K562 (cell line): Measurements from ENCODE around the gene CDAN1. TPM values are rescaled to one million over a fixed set of nuclear protein-coding genes. Genes with fewer than 3 reads are reported as not detected.
A peak's percentile ranks its signal among the peaks of the same experiment; 100 is the strongest.

Experiments
- ATAC-seq: fragments of 200-7000 bp; cut with Tn5 transposase; 3 replicates; pipeline ENCODE4 v1.9.1; 2020; ENCODE audit warnings: moderate library complexity
- BruUV-seq: library from RNA; stranded (reverse); fragments of 400-500 nt; replicated peaks from 2 replicates; lab custom pipeline; 2021; lab: Mats Ljungman, UMichigan
- CTCF ChIA-PET: fragments of 300-600 bp; formaldehyde crosslinking; extraction: SDS; loops from one replicate; lab custom pipeline; 2021; ENCODE audit warnings: low intra/inter-chr PET ratio; lab: Yijun Ruan, JAX
- POLR2A ChIA-PET: fragments of 300-600, 350-650 bp; sonication (Branson Sonifier 250); formaldehyde crosslinking; extraction: SDS; loops from one replicate; lab custom pipeline; 2021; ENCODE audit warnings: antibody characterized with exemption, inconsistent platforms; lab: Yijun Ruan, JAX
- DNase-seq, 4 experiments: peaks; one replicate each; pipeline versions ENCODE4 v3.0.0 to v3.0.0-alpha.2; 2011 to 2018; ENCODE audit warnings: low spot score in 3 of 4, mixed read lengths in 3 of 4; ENCODE audit errors: extremely low read depth in 1 of 4
- FAIRE-seq: peaks from 2 replicates; lab custom pipeline; 2011; peaks lifted over from hg19 to GRCh38; lab: Jason Lieb, UNC
- H2AFZ ChIP-seq: 2 replicates; pipeline ENCODE4 v1.6.0; 2011; ENCODE audit warnings: low read depth, low read length, control low read depth, inconsistent platforms
- H3K27ac ChIP-seq: fragments of 200-600 bp; 3 replicates; pipeline ENCODE4 v1.8.0; 2011; ENCODE audit warnings: low read depth, mild to moderate bottlenecking, control low read depth, inconsistent platforms, low read length, moderate library complexity, mixed read lengths; ENCODE audit errors: extremely low read depth
- H3K27me3 ChIP-seq, 2 experiments: fragments of 300-600 bp in 1 of 2; 2 replicates in 1 of 2; 3 replicates in 1 of 2; pipeline versions ENCODE4 v1.6.0 to v1.8.0; 2011; ENCODE audit warnings: inconsistent platforms in 2 of 2, low read length in 2 of 2, mild to moderate bottlenecking in 1 of 2, mixed read lengths in 1 of 2, moderate library complexity in 1 of 2; ENCODE audit not compliant: control insufficient read depth in 2 of 2, insufficient read depth in 2 of 2
- H3K36me3 ChIP-seq: fragments of 300-600 bp; 3 replicates; pipeline ENCODE4 v1.8.0; 2011; ENCODE audit warnings: mild to moderate bottlenecking, low read length, inconsistent platforms; ENCODE audit not compliant: control insufficient read depth, insufficient read depth
- H3K4me1 ChIP-seq, 2 experiments: fragments of 200-600 bp in 1 of 2; replicated peaks in 1 of 2; 2 replicates in 1 of 2; 3 replicates in 1 of 2; pipeline versions ENCODE4 v1.5.1 to v1.8.0; 2011; ENCODE audit warnings: inconsistent platforms in 2 of 2, low read length in 2 of 2, mild to moderate bottlenecking in 1 of 2, mixed read lengths in 1 of 2, moderate library complexity in 1 of 2; ENCODE audit not compliant: control insufficient read depth in 2 of 2, insufficient read depth in 2 of 2
- H3K4me2 ChIP-seq: 2 replicates; pipeline ENCODE4 v1.6.1; 2011; ENCODE audit warnings: low read length, control low read depth, inconsistent platforms, mixed read lengths; ENCODE audit not compliant: insufficient read depth
- H3K4me3 ChIP-seq: fragments of 200-600 bp; sonication (generic), shearing (Covaris generic); 2 replicates; pipeline ENCODE4 v1.5.1; 2016; ENCODE audit warnings: control low read depth, inconsistent platforms
- H3K79me2 ChIP-seq: fragments of 200-600 bp; 3 replicates; pipeline ENCODE4 v1.8.0; 2011; ENCODE audit warnings: low read length, inconsistent platforms; ENCODE audit not compliant: control insufficient read depth, insufficient read depth
- H3K9ac ChIP-seq, 2 experiments: 2 replicates each; pipeline versions ENCODE4 v1.6.0 to v1.6.1; 2011; ENCODE audit warnings: low read depth in 2 of 2, low read length in 2 of 2, control low read depth in 1 of 2, inconsistent platforms in 1 of 2, mild to moderate bottlenecking in 1 of 2, mixed read lengths in 1 of 2; ENCODE audit not compliant: insufficient read depth in 1 of 2
- H3K9me1 ChIP-seq: one replicate; pipeline ENCODE4 v1.6.0; 2011; ENCODE audit warnings: inconsistent platforms, mild to moderate bottlenecking, low read length, moderate library complexity; ENCODE audit not compliant: control insufficient read depth, insufficient read depth
- H3K9me3 ChIP-seq: replicated peaks from 2 replicates; pipeline ENCODE4 v1.5.1; 2011; ENCODE audit warnings: low read depth, low read length, inconsistent platforms; ENCODE audit not compliant: control insufficient read depth, insufficient read depth
- H4K20me1 ChIP-seq: replicated peaks from 2 replicates; pipeline ENCODE4 v1.6.1; 2011; ENCODE audit warnings: low read length, inconsistent platforms, mixed read lengths; ENCODE audit not compliant: control insufficient read depth, insufficient read depth
- FOXA3 ChIP-seq, 2 experiments: fragments of 450-650 bp in 1 of 2; sonication (generic) in 1 of 2; formaldehyde crosslinking; IDR thresholded peaks in 1 of 2; conservative IDR thresholded peaks in 1 of 2; 2 replicates each; pipeline versions ENCODE4 v1.4.0 to v1.8.0; 2020 to 2022; ENCODE audit warnings: mild to moderate bottlenecking in 2 of 2, missing genetic modification reagents in 1 of 2
- HNRNPH1 ChIP-seq: fragments of 200-400 bp; formaldehyde crosslinking; optimal IDR thresholded peaks from 2 replicates; pipeline ENCODE3; 2017; ENCODE audit warnings: low read depth, mild to moderate bottlenecking, low read length, moderate library complexity
- LARP7 ChIP-seq: fragments of 450-650 bp; IDR thresholded peaks from 2 replicates; pipeline ENCODE4 v1.6.1; 2016
- PHTF2 ChIP-seq: fragments of 250-450 bp; sonication (Bioruptor Pico); IDR thresholded peaks from 2 replicates; pipeline ENCODE4 v1.5.0; 2021; ENCODE audit warnings: mild to moderate bottlenecking
- RUNX1 ChIP-seq: sonication (generic); IDR thresholded peaks from 2 replicates; pipeline ENCODE4 v1.6.1; 2016; ENCODE audit warnings: antibody characterized with exemption, low read depth
- STAT5A ChIP-seq: IDR thresholded peaks from 2 replicates; pipeline ENCODE4 v1.6.1; 2012; ENCODE audit warnings: low read length, inconsistent platforms, borderline replicate concordance
- ZNF354B ChIP-seq: fragments of 250-450 bp; sonication (Bioruptor Pico); IDR thresholded peaks from 2 replicates; pipeline ENCODE4 v1.4.0; 2020
- ZNF785 ChIP-seq: fragments of 250-450 bp; sonication (Bioruptor Pico); IDR thresholded peaks from 2 replicates; pipeline ENCODE4 v1.4.0; 2020; ENCODE audit warnings: mild to moderate bottlenecking
- WGBS: fragments of 100-300 bp; shearing (Covaris generic); methylation state at CpG from one replicate; pipeline ENCODE4 v1.1.6; 2016; ENCODE audit warnings: low coverage, mixed read lengths; ENCODE audit not compliant: insufficient coverage; ENCODE audit errors: missing lambda C conversion rate; 5-methylcytosine and 5-hydroxymethylcytosine counted together
- in situ Hi-C: fragments of 300-500 bp; cut with MboI; formaldehyde crosslinking; loops from 4 replicates; pipeline ENCODE4 v1.15.0; 2018; ENCODE audit warnings: inconsistent platforms, mixed read lengths
- intact Hi-C: fragments of 100-400 bp; cut with micrococcal nuclease; formaldehyde crosslinking; loops from 2 replicates; pipeline ENCODE4 v1.14.2; 2022
- polyA plus RNA-seq, 8 experiments: library from polyadenylated mRNA; depleted of rRNA in 4 of 8; stranded (reverse) in 5 of 8; unstranded in 3 of 8; fragments of >200 nt; fragmentation: Nextera tagmentation in 2 of 8; fragmentation: Illumina TruSeq in 1 of 8; extraction: Ambion mirVana in 2 of 8; extraction: Trizol in 1 of 8; gene quantifications; 2 replicates each; pipeline versions ENCODE4 v1.2.1 to v1.2.3, GENCODE V29; 2011 to 2014; ENCODE audit warnings: inconsistent platforms in 1 of 8, missing spikeins in 1 of 8
- total RNA-seq, 7 experiments: library from RNA; depleted of rRNA in 6 of 7; stranded (reverse); fragments of >200 nt in 6 of 7; fragmentation: Illumina TruSeq in 2 of 7; extraction: Trizol in 2 of 7; gene quantifications; 2 replicates each; pipeline versions ENCODE4 v1.2.1 to v1.2.3, GENCODE V29; 2011 to 2021; ENCODE audit warnings: low replicate concordance in 1 of 7
- TF ChIP-seq, protein P1 (sequence below): fragments of 450-650 bp; formaldehyde crosslinking; IDR thresholded peaks from 2 replicates; pipeline ENCODE4 v1.4.0; 2022; ENCODE audit warnings: missing genetic modification characterization

Gene CDAN1
- total and polyA plus RNA-seq, 9 of the 15 experiments (the other 6 are each of a cell fraction or from before 2014, with no cell fraction given) = 1.6 to 34.4 (median 13.8) TPM

GRCh38 chr15:42693942-42694341 is 43.0 kb downstream of the CDAN1 start:
- WGBS = 54% methylated on average over 6 of the region's 6 CpGs
- no peaks in the 10 kb centered on the region; a peak in 2 of 5 replicates for H3K4me1 ChIP-seq
- TF ChIP-seq, protein P1, sequence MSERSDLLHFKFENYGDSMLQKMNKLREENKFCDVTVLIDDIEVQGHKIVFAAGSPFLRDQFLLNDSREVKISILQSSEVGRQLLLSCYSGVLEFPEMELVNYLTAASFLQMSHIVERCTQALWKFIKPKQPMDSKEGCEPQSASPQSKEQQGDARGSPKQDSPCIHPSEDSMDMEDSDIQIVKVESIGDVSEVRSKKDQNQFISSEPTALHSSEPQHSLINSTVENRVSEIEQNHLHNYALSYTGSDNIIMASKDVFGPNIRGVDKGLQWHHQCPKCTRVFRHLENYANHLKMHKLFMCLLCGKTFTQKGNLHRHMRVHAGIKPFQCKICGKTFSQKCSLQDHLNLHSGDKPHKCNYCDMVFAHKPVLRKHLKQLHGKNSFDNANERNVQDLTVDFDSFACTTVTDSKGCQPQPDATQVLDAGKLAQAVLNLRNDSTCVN (CRISPR knock-in tag) = no peak
- TF ChIP-seq ZNF785 (CRISPR knock-in tag) = no peak
- TF ChIP-seq PHTF2 (CRISPR knock-in tag) = no peak
- TF ChIP-seq ZNF354B (CRISPR knock-in tag) = no peak
- no peak for TF ChIP-seq STAT5A
- no peak for TF ChIP-seq LARP7
- TF ChIP-seq HNRNPH1 = no peak
- TF ChIP-seq FOXA3 (CRISPR knock-in tag; conservative IDR thresholded peaks at IDR 0.05 in 1 of 2, IDR thresholded peaks at IDR 0.05 in 1 of 2) = no peak
- TF ChIP-seq RUNX1 = no peak
- TF ChIP-seq, all 486 proteins: peak for 0
- Histone ChIP-seq H3K9ac (0 out of 4 replicates have a peak overlapping the region, but pooled peaks of 1 of the 2 experiments have one; percentile 13), H3K9me3 (no peaks in the 10 kb centered on the region), H4K20me1 (peaks cover 3% of the 10 kb centered on the region; the same call in 1 of the 2 replicates), H3K79me2 (no peaks in the 10 kb centered on the region), H3K9me1 (no peaks in the 10 kb centered on the region), H3K27ac (no peak overlapping the region), H2AFZ (no peak overlapping the region), H3K4me2 (no peak overlapping the region), H3K36me3 (no peaks in the 10 kb centered on the region), H3K27me3 (no peaks in the 10 kb centered on the region), H3K4me3 (no peak overlapping the region)
- ChIA-PET CTCF (no interaction called here), POLR2A (no interaction called here)
- in situ Hi-C loops = no loop called here
- intact Hi-C loops = no loop called here
- FAIRE-seq = no peak
- no peak for ATAC-seq
- DNase-seq = no peak
- no TSS peak for BruUV-seq
